OCI-LY7 (cell line): ENCODE data around the gene MAPK8IP1.

ENCODE experiments used
- CTCF ChIP-seq: fragments of 200-600 bp; sonication (generic); conservative IDR thresholded peaks from 2 replicates; pipeline ENCODE4 v1.5.1; 2014; ENCODE audit warnings: mild to moderate bottlenecking, antibody characterized with exemption, low read length, moderate library complexity, mixed read lengths
- EZH2phosphoT487 ChIP-seq: fragments of 200-600 bp; sonication (generic); IDR thresholded peaks from 2 replicates; pipeline ENCODE4 v1.6.1; 2018; ENCODE audit warnings: low read depth, borderline replicate concordance, mild to moderate bottlenecking, mixed run types, antibody characterized with exemption, low read length, moderate library complexity, mixed read lengths

GRCh38 chr11:45839204-45839603 lies 46.2 kb upstream of the MAPK8IP1 start:
- no peak for TF ChIP-seq CTCF
- no peak for TF ChIP-seq EZH2phosphoT487
